ENCODE results near the gene SOX13. TPM values are rescaled to one million over a fixed set of nuclear protein-coding genes. Genes with fewer than 3 reads are reported as not detected.

The SOX13 gene
- total and polyA plus RNA-seq, 9 of the 15 experiments (the other 6 are each of a cell fraction or from before 2014, with no cell fraction given), result 0.03 to 0.35 (median 0.06) TPM; not detected in 5

- Histone ChIP-seq H3K79me2 (ENCODE audit: control insufficient read depth, insufficient read depth, low read length) (no peaks in the 10 kb centered on the region), H3K9ac (ENCODE audit: insufficient read depth in 1 of 2, low read depth in 2 of 2, low read length in 2 of 2) (no peak overlapping the region), H3K4me2 (ENCODE audit: insufficient read depth, low read length) (no peak overlapping the region), H2AFZ (ENCODE audit: low read depth, low read length) (no peak overlapping the region), H3K27ac (ENCODE audit: extremely low read depth, low read depth, low read length) (no peak overlapping the region), H3K4me3 (no peak overlapping the region), H3K27me3 (ENCODE audit: control insufficient read depth in 2 of 2, insufficient read depth in 2 of 2, low read length in 2 of 2) (peaks cover 14 to 69% of the 10 kb centered on the region in 2 experiments; a peak in 4 of 5 replicates), H3K9me3 (replicated peaks; ENCODE audit: control insufficient read depth, insufficient read depth, low read depth, low read length) (no peaks in the 10 kb centered on the region), H3K4me1 (replicated peaks in 1 of 2; ENCODE audit: control insufficient read depth in 2 of 2, insufficient read depth in 2 of 2, low read length in 2 of 2) (peaks cover 0 to 4% of the 10 kb centered on the region in 2 experiments; a peak in 1 of 5 replicates), H3K9me1 (ENCODE audit: control insufficient read depth, insufficient read depth, low read length) (no peaks in the 10 kb centered on the region), H3K36me3 (ENCODE audit: control insufficient read depth, insufficient read depth, low read length) (no peaks in the 10 kb centered on the region), H4K20me1 (replicated peaks; ENCODE audit: control insufficient read depth, insufficient read depth, low read length) (peaks cover 6% of the 10 kb centered on the region; the same call in 1 of the 2 replicates)
- no TSS peak for BruUV-seq (replicated peaks)
- POLR2A ChIA-PET, result interaction anchor here (1.1 kb wide), 1 partner anchor 22 kb away, joined by 5 read pairs; no protein-coding TSS in a partner anchor
- intact Hi-C loops (cut with micrococcal nuclease) (no loop called here), in situ Hi-C loops (cut with MboI) (no loop called here)
- DNase-seq (ENCODE audit: extremely low read depth in 1 of 4, low spot score in 3 of 4) (no peak), ATAC-seq (no peak), FAIRE-seq (no peak)
- 5% methylated on average over 12 of the region's 13 CpGs for WGBS (ENCODE audit: insufficient coverage, low coverage, missing lambda C conversion rate)
- CTCF ChIA-PET (ENCODE audit: low intra/inter-chr PET ratio), result no interaction called here
- no peak for TF ChIP-seq NEUROD1 (IDR thresholded peaks at IDR 0.05; ENCODE audit: borderline replicate concordance, low read depth, low read length, partially characterized antibody)
- no peak for TF ChIP-seq GABPB2 (CRISPR knock-in tag; conservative IDR thresholded peaks at IDR 0.05)
- TF ChIP-seq UBTF (IDR thresholded peaks at IDR 0.05; ENCODE audit: borderline replicate concordance in 1 of 2, low read depth in 2 of 2, low read length in 2 of 2), result no peak
- no peak for TF ChIP-seq PKNOX1 (IDR thresholded peaks at IDR 0.05)
- no peak for TF ChIP-seq ZNF609 (CRISPR knock-in tag; IDR thresholded peaks at IDR 0.05; ENCODE audit: borderline replicate concordance)
- no peak for TF ChIP-seq MAFG (tag; conservative IDR thresholded peaks at IDR 0.05)
- no peak for TF ChIP-seq MBD1 (CRISPR knock-in tag; IDR thresholded peaks at IDR 0.05)
- no peak for TF ChIP-seq TEAD1 (CRISPR knock-in tag; IDR thresholded peaks at IDR 0.05)
- TF ChIP-seq MCM5 (IDR thresholded peaks at IDR 0.05; ENCODE audit: low read depth), result no peak
These were observed 8.4 kb downstream of the SOX13 start for GRCh38 chr1:204081164-204081790.
